ENCODE measurements around the gene RAPGEF1.

The RAPGEF1 gene

GRCh38 chr9:131639769-131640437 lies 100.0 kb downstream of the RAPGEF1 start:
- DNase-seq: no peak

- DNase-seq: no peak
Measured at GRCh38 chr9:131636593-131636992, 103.3 kb downstream of the RAPGEF1 start.

- DNase-seq: no peak
Measured at GRCh38 chr9:131635892-131636291, 104.0 kb downstream of the RAPGEF1 start.

GRCh38 chr9:131635285-131635684 lies 104.6 kb downstream of the RAPGEF1 start:
- DNase-seq: peak; percentile 54

GRCh38 chr9:131633491-131634031 lies 106.3 kb downstream of the RAPGEF1 start:
- DNase-seq: no peak

GRCh38 chr9:131631306-131631705 lies 108.6 kb downstream of the RAPGEF1 start:
- no peak for DNase-seq

GRCh38 chr9:131630205-131630831 lies 109.6 kb downstream of the RAPGEF1 start:
- no peak for DNase-seq

- no peak for DNase-seq
Measured at GRCh38 chr9:131629825-131630204, 110.1 kb downstream of the RAPGEF1 start.

- DNase-seq: no peak
Measured at GRCh38 chr9:131629226-131629500, 110.7 kb downstream of the RAPGEF1 start.

- no peak for DNase-seq
Measured at GRCh38 chr9:131628459-131629225, 111.2 kb downstream of the RAPGEF1 start.

- no peak for DNase-seq
Measured at GRCh38 chr9:131627648-131628458, 112.0 kb downstream of the RAPGEF1 start.

- no peak for DNase-seq
Measured at GRCh38 chr9:131627326-131627647, 112.6 kb downstream of the RAPGEF1 start.

GRCh38 chr9:131625790-131626670 lies 113.8 kb downstream of the RAPGEF1 start:
- DNase-seq: no peak

- DNase-seq: no peak
Measured at GRCh38 chr9:131625508-131625787, 114.4 kb downstream of the RAPGEF1 start.

GRCh38 chr9:131624636-131625507 lies 115.0 kb downstream of the RAPGEF1 start:
- no peak for DNase-seq

- DNase-seq: no peak
Measured at GRCh38 chr9:131623655-131624330, 116.1 kb downstream of the RAPGEF1 start.

- DNase-seq: no peak
Measured at GRCh38 chr9:131622523-131622922, 117.4 kb downstream of the RAPGEF1 start.

GRCh38 chr9:131621551-131622358 lies 118.1 kb downstream of the RAPGEF1 start:
- DNase-seq: no peak

GRCh38 chr9:131620764-131621520 lies 118.9 kb downstream of the RAPGEF1 start:
- DNase-seq: no peak
